LHCN-M2 (cell line): ENCODE results near the gene BST2. TPM values are rescaled to one million over a fixed set of nuclear protein-coding genes. Genes with fewer than 3 reads are reported as not detected.

Experiments used
- total RNA-seq: library from RNA; depleted of rRNA; stranded (reverse); fragments of >200 nt; gene quantifications from 2 replicates; pipeline ENCODE4 v1.2.3, GENCODE V29; 2014; rRNA removed

BST2 gene
- total RNA-seq, 1 experiment from 2014 or later = 0.69 TPM

Other genes with a start within 250 kb of the BST2 start
- gene USE1, start 190.3 kb downstream of the BST2 start, total RNA-seq = 15.3 and 28.9 TPM in 2 replicates
- gene OCEL1, start 179.4 kb downstream of the BST2 start, total RNA-seq = 2.4 and 6.4 TPM in 2 replicates
- 60.0 and 72.7 TPM in 2 replicates for gene NR2F6, start 159.7 kb downstream of the BST2 start, total RNA-seq
- gene USHBP1, start 140.9 kb downstream of the BST2 start, total RNA-seq = not detected in 2 replicates
- gene BABAM1, start 138.2 kb downstream of the BST2 start, total RNA-seq = 107 and 148 TPM in 2 replicates
- gene ANKLE1, start 123.7 kb downstream of the BST2 start, total RNA-seq = 0.40 and 0.90 TPM in 2 replicates
- gene ABHD8, start 102.2 kb downstream of the BST2 start, total RNA-seq = 25.9 and 26.5 TPM in 2 replicates
- 48.2 and 68.1 TPM in 2 replicates for gene MRPL34, start 99.8 kb downstream of the BST2 start, total RNA-seq
- 55.9 and 76.2 TPM in 2 replicates for gene DDA1, start 96.1 kb downstream of the BST2 start, total RNA-seq
- gene ANO8, start 70.8 kb downstream of the BST2 start, total RNA-seq = 2.4 and 3.3 TPM in 2 replicates
- 17.9 and 21.2 TPM in 2 replicates for gene GTPBP3, start 68.1 kb downstream of the BST2 start, total RNA-seq
- not detected in 2 replicates for gene PLVAP, start 28.3 kb downstream of the BST2 start, total RNA-seq
- gene CCDC194, start 11.4 kb downstream of the BST2 start, total RNA-seq = not detected in 2 replicates
- gene MVB12A, start 14.4 kb upstream of the BST2 start, total RNA-seq = 71.7 and 75.0 TPM in 2 replicates
- gene TMEM221, start 43.0 kb upstream of the BST2 start, total RNA-seq = not detected in 2 replicates
- not detected in 2 replicates for gene NXNL1, start 55.3 kb upstream of the BST2 start, total RNA-seq
- gene SLC27A1, start 64.9 kb upstream of the BST2 start, total RNA-seq = 10.0 and 14.1 TPM in 2 replicates
- gene PGLS, start 106.0 kb upstream of the BST2 start, total RNA-seq = 87.7 and 99.5 TPM in 2 replicates
- gene COLGALT1, start 150.0 kb upstream of the BST2 start, total RNA-seq = 79.3 and 86.9 TPM in 2 replicates